AG08396 (cell line): Measurements from ENCODE around the gene OSBPL3.
"Not testable (repeated sequence)": the region's sequence is repeated elsewhere in the genome, so short reads cannot be mapped to it uniquely, and the experiment has no call there.

ENCODE experiments used
- DNase-seq: peaks from one replicate; pipeline ENCODE4 v3.0.0; 2012; ENCODE audit warnings: low spot score, mixed read lengths

Gene OSBPL3

DNA sequence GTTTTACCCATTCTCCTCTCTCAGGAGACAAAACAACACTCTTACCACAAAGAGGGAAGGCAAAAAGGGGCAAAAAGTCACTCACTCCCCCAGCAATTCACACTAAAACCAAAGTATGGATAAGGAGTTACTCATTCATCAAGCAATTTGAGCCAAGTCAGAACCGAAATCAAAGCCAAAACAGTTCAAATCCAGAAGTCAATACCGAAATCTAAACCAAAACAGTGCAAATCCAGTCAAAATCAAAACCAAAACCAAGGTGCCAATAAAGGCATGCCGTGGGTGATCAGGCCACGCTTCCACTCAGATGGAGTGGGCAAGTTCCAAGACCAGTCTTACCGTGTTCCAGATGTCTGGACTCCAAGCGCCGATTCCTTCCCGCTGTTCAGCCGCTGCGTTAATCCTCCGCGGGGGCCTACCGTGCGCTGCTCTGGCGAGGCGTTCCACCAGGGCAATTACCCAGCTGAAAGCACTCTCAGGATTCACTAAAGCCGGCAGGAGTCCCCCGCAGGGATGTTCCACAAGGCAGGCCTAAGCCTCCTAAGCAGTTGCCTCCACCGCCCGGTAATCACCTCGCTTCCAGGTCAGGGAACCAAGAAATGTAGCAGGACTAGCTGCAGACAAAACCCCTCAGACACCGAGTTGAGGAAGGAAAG is 185.1 kb downstream of the OSBPL3 start:
- DNase-seq = not testable (repeated sequence)

DNA sequence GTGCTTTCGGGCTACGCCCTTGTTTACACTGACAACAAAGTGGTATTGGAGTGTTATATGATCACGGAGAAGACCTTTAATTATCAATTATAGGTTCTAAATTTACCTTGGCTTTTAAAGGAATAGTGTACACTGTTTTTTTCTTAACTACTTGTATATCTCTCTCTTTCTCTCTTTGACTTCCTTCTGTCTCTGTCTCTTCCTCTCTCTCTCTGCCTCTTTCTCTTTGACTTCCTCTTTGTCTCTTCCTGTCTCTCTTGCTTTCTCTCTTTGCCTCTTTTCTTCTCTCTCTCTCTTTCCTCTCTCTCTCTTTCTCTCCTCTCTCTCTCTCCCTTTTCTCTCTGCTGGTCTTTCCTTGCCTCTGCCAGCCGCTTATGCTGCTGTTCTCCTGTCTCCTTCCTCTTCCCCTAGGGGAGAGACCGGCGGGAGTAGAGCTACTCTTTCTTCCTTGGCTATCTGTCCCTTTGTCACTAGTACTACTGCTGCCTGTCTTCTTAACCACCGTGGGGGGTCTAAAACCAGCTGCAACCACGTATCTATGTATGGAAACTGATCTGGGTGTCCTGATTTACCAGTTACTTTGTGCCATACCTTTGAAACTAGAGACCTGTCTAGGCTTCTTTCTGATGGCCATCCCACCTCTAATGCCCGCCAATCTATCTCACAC is 185.9 kb downstream of the OSBPL3 start:
- DNase-seq = no peak

DNA sequence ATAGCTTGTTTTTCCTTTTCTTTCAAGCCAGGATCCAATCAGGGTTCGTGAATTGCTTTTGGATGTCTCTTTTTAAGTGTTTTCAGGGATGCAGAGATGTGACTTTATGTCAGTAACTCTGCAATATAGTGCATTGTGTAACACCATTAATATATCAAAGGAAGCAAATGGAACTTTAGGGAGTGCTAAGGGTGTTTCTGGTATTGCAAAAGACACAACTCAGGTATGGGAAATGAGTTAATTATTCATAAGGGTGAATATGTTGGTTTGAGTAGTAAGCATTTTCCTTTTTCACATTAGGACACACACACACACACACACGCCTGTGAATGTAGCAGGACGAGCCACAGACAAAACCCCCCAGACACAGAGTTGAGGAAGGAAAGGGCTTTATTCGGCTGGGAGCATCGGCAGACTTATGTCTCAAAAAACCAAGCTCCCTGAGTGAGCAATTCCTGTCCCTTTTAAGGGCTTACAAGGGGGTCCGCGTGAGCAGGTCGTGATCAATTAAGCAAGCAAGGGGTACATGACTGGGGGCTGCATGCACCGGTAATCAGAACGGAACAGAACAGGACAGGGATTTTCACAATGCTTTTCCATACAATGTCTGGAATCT is 190.9 kb downstream of the OSBPL3 start:
- no peak for DNase-seq

DNA sequence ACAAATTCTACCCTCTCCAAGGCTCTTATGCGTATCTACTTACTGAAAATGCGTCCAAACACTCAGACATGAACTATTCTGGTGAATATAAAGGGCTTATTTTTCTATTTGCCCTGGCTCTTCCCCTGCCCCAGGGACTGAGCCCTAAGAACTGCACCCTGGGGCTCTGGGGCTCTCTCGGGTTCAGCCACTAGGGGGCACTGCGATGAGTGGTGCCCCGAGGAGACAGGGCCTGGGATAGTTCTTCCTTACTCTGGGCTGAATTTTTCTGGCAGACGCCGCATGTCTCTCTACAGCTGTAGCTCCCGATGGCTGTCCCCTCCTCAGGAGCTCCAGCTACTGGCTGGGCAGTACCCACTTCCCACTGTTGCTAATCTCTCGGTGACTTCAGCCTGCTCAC is 191.9 kb downstream of the OSBPL3 start:
- no peak for DNase-seq

DNA sequence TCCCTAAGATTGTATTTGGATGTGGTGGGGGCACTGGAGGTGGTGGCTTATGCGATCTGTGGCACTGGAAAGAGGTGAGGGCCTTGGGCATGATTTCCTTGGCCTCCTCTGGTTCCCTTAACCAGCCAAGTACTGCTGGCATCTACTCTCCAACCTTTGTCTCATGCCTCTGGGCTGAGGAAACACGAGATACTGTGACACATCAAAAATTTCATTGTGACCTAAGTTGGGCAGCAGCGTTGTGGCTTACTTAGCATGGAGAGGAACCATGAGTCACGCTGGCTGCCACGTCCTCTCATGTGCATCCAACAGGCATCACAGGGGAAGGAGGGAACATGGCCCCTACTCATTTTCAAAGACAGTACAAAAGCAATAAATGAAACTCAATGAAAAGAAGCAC is 193.0 kb downstream of the OSBPL3 start:
- peak; percentile 69 for DNase-seq

DNA sequence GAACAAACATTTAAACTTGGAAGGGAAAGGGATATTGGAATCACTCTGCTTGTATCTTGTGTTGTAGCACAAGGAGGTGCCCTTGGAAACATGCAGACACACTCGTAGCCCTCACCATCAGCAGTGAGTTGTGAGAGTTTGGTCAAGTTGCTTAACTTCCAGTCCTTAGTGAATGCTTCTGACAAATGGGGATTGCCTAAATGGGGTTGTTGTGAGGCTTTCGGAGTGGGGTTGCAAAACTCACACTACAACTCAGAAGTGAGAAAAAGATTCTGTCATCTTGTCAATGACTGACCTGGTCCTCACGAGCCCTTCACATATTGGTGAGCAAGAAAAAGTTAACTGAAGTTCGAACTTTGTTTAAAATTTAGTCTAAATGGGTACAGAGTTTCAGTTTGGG is 193.7 kb downstream of the OSBPL3 start:
- no peak for DNase-seq

DNA sequence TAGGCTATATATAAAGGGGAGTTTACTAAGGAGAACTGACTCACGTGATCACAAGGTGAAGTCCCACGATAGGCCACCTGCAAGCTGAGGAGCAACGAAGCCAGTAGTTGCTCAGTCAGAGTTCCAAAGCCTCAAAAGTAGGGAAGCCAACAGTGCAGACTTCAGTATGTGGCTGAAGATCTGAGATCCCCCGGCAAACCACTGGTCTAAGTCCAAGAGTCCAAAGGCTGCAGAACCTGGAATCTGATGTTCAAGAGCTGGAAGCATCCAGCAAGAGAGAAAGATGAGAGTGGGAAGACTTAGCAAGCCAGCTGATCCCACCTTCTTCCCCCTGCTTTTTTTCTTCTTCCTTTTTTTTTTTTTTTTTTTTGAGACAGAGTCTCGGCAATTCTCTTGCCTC is 195.7 kb downstream of the OSBPL3 start:
- DNase-seq = no peak

DNA sequence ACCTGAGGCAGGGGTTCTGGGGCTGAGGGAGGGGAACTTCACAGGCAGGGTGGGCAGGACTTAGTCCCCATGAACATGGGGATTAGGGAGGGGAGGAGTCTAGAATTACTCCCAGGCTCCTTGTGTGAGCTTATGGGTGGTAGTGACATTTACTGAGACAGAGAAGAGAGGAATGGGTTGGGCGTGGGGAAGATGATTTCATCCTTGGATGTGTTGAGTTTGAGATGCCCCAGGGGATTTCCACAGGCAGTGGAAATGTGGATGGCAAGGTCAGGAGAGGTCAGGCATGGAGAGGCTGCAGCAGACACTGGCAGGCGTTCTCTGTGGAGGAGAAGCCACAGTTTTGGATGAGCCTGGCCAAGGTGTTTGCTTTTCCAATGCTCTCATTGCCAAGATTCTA is 196.3 kb downstream of the OSBPL3 start:
- DNase-seq = no peak

DNA sequence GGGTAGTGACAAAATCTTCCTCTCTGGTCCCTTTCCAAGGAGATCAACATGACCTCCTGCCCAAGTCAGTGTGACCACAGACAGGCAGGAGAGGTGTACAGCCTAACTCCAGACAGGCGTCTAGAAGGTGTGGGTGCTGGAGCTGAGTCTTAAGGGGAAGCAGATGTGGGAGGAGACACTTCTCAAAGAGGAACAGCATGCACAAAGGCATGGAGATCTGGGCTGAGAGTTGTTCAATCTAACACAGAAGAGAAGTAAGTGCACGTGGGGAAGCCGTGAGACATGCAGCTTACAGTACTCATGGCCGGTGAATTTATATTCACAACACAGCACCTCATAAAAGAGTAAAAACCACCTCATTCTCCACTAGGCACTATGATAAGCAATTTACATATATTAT is 198.9 kb downstream of the OSBPL3 start:
- no peak for DNase-seq

DNA sequence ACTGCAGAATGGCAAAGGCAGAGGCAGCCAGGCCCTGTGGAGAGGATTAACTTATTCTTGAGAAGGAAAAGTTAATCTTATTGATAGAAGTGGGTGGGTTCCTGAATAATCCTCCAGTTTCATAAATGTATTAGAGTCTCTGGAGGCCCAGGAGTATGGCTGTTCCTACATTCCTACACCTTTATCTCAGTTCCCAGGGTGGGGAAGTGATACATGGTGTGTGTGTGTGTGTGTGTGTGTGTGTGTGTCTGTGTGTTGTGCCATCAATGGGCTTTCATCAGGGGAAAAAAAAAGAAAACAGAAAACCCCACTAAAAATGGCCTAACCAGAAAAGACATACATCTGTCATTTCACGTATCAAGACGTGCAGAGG is 200.7 kb downstream of the OSBPL3 start:
- DNase-seq = no peak

DNA sequence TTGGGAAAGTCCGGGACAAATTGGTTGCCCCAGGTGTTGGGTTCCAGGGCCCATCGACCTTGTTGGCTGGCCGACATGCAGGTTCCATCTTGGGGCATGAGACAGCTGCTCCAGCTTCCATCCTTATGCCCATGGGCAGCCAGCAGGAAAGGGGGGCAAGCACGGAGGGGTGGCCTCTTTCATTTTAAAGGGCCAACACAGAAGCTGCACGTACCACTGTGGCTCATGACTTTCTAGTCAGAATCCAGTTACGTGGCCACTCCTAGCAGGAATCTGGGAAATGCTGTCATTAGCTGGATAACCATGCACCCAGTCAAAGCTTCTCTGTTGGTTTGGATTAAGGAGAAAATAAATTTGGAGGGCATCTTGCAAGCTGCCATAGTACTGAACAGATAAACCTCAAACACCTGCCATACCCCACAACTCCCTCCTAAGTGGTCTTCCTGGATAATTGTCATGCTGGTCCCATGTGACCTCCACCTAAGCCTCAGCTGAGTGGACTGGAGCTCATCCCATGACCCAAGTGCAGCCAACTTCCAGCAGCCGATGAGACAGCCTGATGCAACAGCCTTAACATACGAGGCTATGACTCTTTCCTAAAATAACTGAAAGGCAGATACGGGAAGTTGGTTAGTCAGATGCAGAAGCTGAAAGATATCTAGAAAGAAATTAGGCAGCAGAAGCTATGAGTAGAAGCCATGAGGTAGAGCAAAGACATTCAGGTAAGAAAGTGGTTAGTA is 201.3 kb downstream of the OSBPL3 start:
- DNase-seq = peak; percentile 72

DNA sequence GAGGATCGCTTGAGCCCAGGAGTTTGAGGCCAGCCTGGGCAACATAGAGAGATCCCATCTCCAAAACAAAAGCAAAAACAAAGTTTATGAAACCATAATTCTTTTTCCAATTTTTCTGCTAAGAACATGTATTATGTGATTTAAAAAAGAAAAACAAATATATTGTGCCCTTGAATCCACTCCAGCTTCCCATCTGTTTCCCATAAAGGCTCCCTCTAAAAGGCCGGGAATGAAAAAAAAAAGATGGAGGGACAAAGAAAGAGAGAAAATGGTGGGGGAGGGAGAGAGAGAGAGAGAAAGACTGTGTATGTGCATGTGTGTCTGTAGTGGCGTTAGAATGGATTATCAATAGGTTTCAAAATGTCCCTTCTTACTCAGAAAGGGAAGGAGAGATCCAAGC is 202.2 kb downstream of the OSBPL3 start:
- DNase-seq = no peak

DNA sequence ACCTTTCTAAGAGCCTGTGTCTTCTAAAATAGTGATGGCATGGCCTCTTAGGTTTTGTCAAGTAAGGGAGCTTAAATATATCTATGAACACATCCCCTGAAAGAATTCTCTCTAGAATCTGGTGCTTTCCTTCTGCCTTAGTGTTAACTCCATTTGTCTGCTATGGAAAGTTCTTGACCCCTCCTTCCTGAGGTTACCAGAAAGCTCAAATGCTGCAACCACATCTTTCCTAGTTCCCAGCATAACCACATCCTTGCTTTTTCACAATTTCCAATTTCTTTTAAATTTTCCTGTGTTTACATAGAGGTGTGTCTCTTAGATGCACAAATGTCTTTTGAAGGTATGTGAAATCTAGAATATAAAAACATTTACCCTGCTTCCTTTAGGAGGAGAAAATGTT is 206.3 kb downstream of the OSBPL3 start:
- DNase-seq = no peak

DNA sequence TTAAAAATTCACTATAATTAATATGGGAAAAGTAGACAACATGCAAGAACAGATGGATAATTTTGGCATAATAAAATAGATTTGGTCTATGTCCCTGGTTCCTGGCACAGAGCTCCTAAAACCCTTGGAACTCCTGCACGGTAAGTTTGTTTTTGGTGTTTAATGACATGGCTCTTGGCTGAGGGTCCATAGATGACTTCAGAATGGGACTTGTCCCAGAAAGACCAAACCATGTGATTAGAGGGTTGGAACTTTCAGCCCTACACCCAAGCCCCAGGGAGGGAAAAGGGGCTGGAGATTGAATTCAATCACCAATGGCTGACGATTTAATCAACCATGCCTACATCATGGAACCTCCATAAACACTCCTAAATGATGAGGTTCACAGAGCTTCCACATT is 210.1 kb downstream of the OSBPL3 start:
- no peak for DNase-seq

DNA sequence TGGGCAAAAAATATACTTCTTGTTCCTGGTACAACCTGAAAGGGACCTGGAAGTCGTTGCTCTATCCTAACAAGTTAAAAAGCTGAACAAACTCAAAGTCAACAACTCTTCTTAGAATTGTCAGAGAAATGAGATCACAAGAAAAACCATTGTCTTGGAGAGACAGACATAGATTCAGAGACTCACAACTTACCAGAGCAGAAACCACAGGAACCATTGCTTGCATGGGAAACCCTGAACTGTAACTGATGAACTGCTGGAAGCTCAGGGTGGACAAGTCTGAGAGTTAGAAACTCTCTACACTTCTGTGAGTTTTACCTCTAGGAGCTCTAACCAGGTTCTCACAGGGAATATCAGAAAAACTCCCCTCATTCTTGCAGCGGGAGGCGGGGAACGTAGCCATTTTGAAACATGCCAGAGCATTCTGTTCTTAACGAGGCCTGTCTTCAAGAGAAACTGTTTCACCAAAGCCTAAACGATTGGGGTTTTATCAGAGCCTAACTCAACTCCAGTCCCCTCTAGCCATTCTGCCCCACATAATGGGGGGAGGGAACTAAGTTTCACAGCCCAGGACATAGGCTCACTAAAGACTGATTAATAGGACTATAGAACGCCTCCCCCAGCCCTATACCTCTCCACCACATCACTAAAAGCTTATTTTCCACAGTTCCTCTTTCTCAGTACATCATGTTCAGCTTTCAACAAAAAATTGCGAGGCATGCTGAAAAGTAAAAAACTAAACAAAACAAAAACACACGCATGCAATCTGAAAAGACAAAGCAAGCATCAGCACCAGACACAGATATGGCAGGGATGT is 210.8 kb downstream of the OSBPL3 start:
- DNase-seq = no peak

DNA sequence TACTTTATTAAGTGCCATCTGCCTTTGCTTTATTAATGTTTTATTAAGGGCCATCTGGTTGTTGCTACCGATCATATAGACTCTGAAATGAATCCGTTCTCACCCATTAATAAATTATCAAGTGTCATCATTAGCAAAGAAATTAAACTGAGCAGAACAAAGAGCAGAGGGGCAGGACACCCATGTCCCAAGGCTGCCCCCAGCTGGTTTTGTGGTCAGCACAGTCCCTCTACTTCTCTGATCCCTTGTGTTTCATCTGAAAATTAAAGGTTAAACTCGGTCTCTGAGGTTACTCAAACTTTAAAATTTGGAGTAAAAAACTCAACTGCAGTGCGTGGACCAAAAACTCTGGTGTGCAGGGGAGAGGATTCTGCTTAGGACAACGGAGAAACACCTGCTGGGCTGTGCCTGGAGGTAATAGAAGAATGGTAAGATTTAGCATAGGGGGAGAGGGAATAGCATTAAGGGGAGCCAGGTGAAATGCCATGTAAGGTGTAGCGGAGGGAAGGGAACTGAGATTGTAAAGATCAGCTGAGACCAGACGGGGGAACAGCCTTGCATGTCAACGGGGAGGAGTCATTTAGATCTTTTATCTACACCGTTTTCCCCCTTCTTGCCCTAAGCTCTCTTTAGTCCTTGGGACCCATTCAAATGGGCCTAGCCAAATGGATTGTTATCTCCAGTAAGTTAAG is 212.0 kb downstream of the OSBPL3 start:
- no peak for DNase-seq

DNA sequence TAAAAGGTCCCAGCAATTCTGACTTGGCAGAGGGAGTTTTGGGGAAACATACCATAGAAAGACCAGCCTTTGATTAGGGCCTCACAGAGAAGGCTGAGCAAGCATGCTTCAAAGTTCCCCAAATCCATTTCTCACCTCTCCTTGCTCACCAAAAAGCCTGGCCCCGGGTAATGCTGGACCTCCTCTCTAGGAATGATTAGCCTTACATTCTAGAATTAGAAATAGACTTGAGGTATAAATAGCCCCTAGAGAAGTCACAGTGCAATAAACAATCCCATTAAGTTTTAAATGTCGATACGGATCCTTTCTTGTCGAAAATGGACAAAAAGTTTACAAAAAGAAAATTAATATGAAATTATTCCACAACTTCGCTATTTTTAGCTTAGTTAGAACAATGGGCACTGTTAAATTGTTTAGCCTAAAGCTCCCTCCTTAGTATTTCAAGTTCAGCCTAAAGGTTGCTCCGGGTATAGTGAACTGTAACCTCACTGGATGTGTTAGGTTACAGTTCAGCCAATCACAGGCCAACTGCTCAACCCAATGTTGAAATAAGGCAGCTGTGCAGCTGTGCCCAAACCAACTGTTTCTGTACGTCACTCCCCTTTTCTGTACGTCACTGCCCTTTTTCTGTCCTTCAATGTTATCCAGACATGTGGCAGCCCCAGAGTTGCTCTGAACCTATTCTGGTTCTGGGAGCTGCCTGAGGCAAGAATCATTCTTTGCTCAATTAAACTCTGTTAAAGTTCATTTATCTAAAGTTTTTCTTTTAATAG is 214.8 kb downstream of the OSBPL3 start:
- DNase-seq = no peak

DNA sequence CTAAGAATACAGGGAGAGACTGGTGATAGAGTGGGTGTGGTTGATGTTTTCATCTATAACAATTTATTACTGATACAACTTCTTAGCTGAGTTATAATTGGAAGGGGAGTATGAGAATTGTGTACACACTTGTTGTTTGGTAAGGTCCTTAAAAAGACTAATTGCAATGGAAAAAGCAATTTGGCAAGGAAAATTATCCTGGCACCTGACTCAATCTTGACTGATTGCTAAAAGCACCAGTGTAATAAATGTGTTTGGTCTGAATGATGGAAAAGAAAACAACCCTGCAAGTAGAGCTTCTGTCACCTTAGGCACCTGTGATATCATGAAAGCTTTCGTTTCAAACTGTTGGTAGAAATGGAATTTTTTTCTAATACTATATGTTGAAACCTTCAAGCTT is 216.0 kb downstream of the OSBPL3 start:
- no peak for DNase-seq

DNA sequence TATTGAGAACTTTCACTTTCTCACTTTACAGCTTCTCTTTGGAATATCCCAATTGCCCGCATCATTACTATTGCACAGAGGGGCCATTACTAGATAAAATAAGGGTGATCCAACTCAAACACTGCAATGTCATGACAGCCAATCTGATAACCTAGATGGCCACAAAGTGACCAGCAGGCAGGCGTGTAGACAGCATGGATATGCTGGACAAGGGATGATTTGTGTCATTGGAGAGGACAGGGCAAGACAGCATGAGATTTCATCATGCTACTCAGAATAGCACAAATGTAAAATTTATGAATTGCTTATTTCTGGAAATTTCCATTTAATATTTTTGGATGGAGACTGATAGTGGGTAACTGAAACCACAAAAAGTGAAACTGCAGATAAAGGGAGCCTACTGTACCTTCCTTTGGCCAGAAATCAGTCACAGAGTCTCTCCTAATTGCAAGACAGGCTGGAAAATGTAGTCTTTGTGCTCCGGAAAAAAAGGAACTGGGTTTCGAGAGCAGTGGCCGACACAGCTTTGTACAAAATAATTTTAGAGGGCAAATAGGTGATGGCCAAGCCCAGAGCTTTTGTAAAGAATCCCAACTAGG is 216.6 kb downstream of the OSBPL3 start:
- no peak for DNase-seq

DNA sequence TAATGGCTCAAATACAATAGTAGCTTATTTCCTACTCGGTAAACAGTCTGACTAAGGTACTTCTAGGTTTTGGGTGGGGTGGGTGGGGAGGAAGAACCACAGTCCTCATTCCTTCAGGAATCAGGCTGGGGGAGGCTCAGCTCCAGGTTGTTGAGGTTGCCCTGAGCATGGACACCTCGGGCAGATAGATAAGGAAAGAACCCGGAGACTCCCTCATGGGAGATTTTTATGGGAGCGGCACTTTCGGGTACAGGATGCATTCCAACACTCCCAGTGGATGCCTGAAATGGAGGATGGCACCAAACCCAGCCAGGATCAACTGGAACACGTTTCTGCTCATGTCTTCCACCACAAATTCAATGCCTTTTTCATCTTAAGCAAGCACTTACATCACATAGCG is 217.2 kb downstream of the OSBPL3 start:
- no peak for DNase-seq
